Epithelial cell of proximal tubule (primary cell): ENCODE measurements around the gene WDR37. TPM values are rescaled to one million over a fixed set of nuclear protein-coding genes. Genes with fewer than 3 reads are reported as not detected.

Source experiments
- DNase-seq: peaks from one replicate; pipeline ENCODE4 v3.0.0-alpha.2; 2011; ENCODE audit warnings: low read depth
- H3K4me3 ChIP-seq: 2 replicates; pipeline ENCODE4 v1.5.1; 2011; ENCODE audit warnings: low read depth, mild to moderate bottlenecking, low read length
- total RNA-seq: library from RNA; depleted of rRNA; stranded (reverse); fragments of >200 nt; gene quantifications from 2 replicates; pipeline ENCODE4 v1.2.3, GENCODE V29; 2015
- TF ChIP-seq, protein P1 (sequence below): conservative IDR thresholded peaks from 2 replicates; pipeline ENCODE4 v1.5.1; 2012; ENCODE audit warnings: low read depth, mild to moderate bottlenecking, low read length

WDR37 gene
- total RNA-seq, 1 donor from 2014 or later = 10.6 TPM

DNA sequence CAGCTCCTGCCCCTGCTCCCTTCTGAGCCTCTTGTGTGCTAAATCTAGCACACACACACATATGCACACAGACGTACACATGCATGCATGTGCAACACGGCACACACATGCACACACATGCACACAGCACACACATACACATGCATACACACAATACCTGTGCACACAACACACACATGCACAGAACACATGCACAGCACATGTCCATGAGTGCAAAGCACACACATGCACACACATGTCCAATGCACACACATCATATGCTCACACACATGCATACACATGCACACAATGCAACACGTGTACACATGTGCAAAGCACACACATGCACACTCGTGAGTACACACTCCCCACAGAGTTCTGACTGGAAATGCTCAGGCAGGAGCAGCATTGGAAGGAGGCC lies 115.0 kb downstream of the WDR37 start:
- TF ChIP-seq, protein P1, sequence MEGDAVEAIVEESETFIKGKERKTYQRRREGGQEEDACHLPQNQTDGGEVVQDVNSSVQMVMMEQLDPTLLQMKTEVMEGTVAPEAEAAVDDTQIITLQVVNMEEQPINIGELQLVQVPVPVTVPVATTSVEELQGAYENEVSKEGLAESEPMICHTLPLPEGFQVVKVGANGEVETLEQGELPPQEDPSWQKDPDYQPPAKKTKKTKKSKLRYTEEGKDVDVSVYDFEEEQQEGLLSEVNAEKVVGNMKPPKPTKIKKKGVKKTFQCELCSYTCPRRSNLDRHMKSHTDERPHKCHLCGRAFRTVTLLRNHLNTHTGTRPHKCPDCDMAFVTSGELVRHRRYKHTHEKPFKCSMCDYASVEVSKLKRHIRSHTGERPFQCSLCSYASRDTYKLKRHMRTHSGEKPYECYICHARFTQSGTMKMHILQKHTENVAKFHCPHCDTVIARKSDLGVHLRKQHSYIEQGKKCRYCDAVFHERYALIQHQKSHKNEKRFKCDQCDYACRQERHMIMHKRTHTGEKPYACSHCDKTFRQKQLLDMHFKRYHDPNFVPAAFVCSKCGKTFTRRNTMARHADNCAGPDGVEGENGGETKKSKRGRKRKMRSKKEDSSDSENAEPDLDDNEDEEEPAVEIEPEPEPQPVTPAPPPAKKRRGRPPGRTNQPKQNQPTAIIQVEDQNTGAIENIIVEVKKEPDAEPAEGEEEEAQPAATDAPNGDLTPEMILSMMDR = no peak
- H3K4me3 ChIP-seq = no peak overlapping the region
- no peak for DNase-seq

DNA sequence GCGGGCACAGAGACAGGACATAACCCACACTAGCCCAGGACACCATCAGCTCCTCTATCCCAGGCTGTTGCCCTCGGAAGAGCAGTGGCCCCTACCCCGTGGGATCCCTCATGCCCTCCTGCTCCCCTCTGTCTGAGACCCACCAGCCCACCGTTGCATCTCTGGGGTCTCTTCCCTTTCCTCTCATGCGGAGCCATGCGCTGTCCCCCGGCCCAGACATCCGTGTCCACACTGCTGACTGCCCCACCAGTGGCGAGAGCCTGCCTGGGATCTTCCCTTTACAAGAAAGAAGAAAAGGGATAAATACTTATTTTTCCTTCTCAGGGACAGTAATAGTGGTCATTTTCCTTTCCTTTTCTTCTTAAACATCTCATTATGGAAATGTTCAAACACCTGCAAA lies 115.4 kb downstream of the WDR37 start:
- no peak for DNase-seq
- no peak overlapping the region for H3K4me3 ChIP-seq
- TF ChIP-seq, protein P1 = no peak

DNA sequence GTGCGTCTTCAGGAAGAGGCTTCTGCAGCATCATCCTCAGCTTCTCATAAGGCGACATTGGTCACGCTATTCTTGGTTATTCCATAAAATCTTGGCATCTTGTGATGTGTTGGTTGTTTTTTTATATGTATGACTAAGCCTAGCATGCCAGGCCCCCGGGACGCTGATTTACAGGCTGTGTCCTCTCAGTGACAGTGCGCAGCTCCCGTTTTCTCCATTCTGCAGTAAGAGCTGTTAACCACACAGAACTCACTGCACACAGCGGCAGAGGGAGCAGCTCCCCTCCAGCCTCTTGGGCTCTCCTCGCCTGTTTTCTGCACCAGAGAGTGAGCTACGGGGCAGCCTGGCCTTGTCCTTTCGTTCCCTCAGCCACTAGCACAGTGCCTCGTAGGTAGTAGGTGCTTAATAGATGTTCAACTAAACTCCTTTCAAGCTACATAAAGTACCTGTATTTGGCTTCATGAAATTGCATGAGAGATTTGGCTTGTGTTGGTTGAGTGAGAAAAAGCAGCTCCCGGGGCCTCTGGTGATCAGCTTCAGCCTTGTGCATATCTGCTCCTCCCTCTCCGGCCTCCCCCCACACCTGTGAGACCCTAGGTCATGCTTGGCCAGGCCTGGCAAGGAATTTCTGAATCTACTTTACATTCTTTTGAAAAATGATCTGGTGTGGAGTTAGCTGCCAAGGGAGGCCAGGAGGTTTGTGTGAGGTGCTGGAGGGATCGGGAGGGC lies 116.2 kb downstream of the WDR37 start:
- TF ChIP-seq, protein P1 = no peak
- no peak overlapping the region for H3K4me3 ChIP-seq
- DNase-seq = no peak

DNA sequence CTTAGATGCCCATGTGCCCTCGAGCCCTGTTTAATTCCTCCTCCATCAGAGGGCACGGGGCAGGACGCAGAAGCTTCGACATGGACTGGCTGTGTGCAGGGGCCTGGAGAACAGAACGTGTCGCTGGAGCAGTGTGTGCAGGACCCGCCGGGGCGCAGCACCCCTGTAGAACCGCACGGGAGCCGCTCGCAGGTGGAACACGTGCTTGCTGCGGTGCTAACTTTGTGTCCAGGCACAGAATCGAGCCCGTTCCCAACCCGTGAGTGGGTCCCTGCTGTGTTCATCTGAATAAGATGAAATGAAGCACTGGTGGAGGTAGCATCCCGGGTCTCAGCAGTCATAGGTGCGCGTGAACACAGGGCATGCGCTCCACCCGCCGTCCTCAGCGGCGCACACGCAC lies 116.9 kb downstream of the WDR37 start:
- TF ChIP-seq, protein P1 = no peak
- DNase-seq = no peak
- no peak overlapping the region for H3K4me3 ChIP-seq

DNA sequence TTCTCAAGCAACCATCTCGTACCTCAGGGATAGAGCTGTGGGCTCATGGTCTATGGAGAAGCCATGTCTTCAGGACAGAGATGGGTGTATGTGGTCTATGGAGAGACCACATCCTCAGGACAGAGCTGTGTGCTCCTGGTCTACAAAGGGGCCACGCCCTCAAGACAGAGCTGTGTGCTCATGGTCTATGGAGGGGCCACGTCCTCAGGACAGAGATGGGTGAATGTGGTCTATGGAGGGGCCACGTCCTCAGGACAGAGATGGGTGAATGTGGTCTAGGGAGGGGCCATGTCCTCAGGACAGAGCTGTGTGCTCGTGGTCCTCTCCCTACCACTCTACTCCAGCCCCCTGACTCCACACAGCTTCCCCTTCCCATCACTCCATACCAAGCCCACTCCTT lies 117.8 kb downstream of the WDR37 start:
- TF ChIP-seq, protein P1 = no peak

DNA sequence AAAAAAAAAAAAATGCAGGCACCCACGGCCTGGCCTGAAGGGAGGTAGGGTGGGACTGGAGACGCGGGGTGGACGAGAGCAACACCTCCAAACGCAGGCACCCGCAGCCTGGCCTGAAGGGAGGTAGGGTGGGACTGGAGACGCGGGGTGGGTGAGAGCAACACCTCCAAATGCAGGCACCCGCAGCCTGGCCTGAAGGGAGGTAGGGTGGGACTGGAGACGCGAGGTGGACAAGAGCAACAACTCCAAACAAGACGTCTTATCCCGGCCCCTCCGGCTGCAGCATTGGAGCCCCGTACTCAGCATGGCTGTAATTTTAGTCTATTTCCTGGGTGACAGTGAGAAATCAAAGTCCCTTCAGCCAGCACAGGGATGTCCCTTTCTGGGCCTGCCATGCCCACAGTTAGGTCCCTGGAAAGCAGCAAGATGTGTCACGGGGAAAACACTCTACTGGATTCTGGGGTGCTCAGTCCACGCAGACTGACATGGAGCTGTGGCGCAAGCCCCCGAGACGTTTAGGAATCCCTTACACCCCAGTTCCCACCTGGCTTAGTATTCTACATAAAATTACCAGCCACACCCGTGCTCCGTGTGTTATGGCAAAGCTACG lies 119.9 kb downstream of the WDR37 start:
- H3K4me3 ChIP-seq = no peak overlapping the region
- DNase-seq = no peak
- TF ChIP-seq, protein P1 = no peak

More for the DNA sequence above, 117.8 kb downstream of the WDR37 start:
- no peak overlapping the region for H3K4me3 ChIP-seq
- DNase-seq = no peak

- no peak for DNase-seq
- no peak overlapping the region for H3K4me3 ChIP-seq
- TF ChIP-seq, protein P1 = no peak
These were observed 121.8 kb downstream of the WDR37 start for GRCh38 chr10:1177936-1178335.
